ENCODE data around the gene PHTF1. TPM values are rescaled to one million over a fixed set of nuclear protein-coding genes. Genes with fewer than 3 reads are reported as not detected.

Gene PHTF1
- total RNA-seq, 8 experiments from 2014 or later: 15.8 to 41.4 (median 22.8) TPM

DNA sequence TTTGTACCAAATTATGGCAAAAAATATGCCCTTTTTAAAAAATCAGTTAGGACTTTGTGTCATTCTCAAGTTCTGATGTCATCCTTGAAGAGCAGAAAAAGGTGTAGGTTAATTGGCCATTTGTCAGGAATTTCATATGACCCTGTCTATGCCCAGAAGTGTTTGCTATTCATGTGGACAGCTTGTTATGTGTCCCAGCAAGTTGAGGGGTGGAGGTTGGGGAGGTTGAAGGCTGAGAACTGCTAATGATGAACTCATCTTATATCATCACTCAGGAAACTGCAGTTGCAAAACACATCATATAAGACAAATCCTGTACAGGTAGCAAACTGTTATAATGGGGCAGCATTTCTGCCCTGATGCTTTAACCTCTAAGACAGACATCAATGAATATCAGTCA lies 106.5 kb downstream of the PHTF1 start:
- Histone ChIP-seq H3K27ac (no peak overlapping the region), H3K4me3 (no peak overlapping the region), H3K4me1 (replicated peaks in 1 of 2) (peaks cover 0 to 18% of the 10 kb centered on the region in 2 donors)
- ATAC-seq (replicated peaks in 6 of 8): peak in 6 of 8 experiments; percentile 56 to 80 (median 71)
- in situ Hi-C loops (cut with MboI; ENCODE audit: low pct_unique_long_range_greater_than_20kb in 2 of 9, low sequenced_read_pairs in 9 of 9, unreplicated experiment in 9 of 9): loop anchor here in 1 of 9 experiments (25.0 kb wide), 1 partner anchor 515 kb away; no protein-coding TSS in a partner anchor

DNA sequence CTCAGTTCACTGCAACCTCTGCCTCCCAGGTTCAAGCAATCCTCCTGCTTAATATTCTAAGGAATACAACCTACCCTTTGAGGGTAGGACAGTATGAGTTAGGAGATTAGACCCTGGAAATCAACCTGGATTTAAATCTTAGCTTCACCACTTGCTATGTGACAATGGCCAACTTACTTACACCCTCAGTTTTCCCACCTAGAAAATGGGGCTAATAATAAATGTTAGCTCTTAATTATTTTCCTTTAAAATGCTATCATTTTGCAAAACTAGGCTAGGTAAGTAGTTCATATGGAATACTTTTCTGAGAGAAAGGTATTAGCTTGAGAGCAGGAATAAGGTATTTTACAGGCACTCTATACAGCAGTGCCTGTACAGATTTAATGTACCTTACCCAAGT lies 110.8 kb downstream of the PHTF1 start:
- no peak for ATAC-seq (replicated peaks in 6 of 8)
- Histone ChIP-seq H3K27ac (no peak overlapping the region), H3K4me1 (replicated peaks in 1 of 2) (peaks cover 6 to 16% of the 10 kb centered on the region in 2 donors), H3K4me3 (no peak overlapping the region)
- in situ Hi-C loops (cut with MboI; ENCODE audit: low pct_unique_long_range_greater_than_20kb in 2 of 9, low sequenced_read_pairs in 9 of 9, unreplicated experiment in 9 of 9): no loop called here

DNA sequence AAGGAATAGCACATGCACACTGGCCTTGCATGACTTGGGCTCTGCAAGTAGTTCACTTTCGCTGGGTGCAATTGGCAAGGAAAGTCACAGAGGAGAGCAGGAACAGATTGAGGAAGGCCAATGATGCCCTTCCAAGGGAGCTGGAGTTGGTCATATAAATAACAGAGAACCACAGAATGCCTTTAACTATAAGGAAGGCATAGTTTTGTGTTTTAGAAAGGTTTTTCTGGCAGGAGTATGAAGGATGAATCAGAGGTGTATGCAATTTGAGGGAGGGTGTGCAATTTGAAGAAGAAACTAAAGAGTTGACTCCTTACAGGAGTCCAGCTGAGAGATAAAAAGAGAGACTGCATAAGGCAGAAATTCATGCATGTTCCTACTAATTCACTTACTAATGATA lies 112.1 kb downstream of the PHTF1 start:
- Histone ChIP-seq H3K27ac (no peak overlapping the region), H3K4me3 (no peak overlapping the region), H3K4me1 (replicated peaks in 1 of 2) (peaks cover 6 to 10% of the 10 kb centered on the region in 2 donors)
- peak in 2 of 8 experiments; percentile 54 to 89 for ATAC-seq (replicated peaks in 6 of 8)
- in situ Hi-C loops (cut with MboI; ENCODE audit: low pct_unique_long_range_greater_than_20kb in 2 of 9, low sequenced_read_pairs in 9 of 9, unreplicated experiment in 9 of 9): no loop called here
- 75 to 100% (median 86%) methylated on average over 1 of the region's 1 CpG; no CpG with 5 or more reads in 5 of the 10 experiments for WGBS, 10 experiments

Other genes starting within 250 kb of the PHTF1 start
- gene RSBN1, start 53.0 kb upstream of the PHTF1 start, total RNA-seq: 10 to 100 TPM in 6 of 8 experiments, 1 to 10 TPM in 2; 5.1 to 37.1 (median 22.4) TPM
- 1 to 10 TPM in 1 of 8 experiments, under 1 TPM in 4, not detected in 3; 0.11 to 1.0 (median 0.18) TPM for gene PTPN22, start 112.2 kb upstream of the PHTF1 start, total RNA-seq
- gene BCL2L15, start 128.1 kb upstream of the PHTF1 start, total RNA-seq: 1 to 10 TPM in 2 of 8 experiments, under 1 TPM in 6; 0.20 to 3.5 (median 0.61) TPM
- gene AP4B1, start 145.3 kb upstream of the PHTF1 start, total RNA-seq: 10 to 100 TPM; 15.3 to 45.2 (median 24.7) TPM
- 10 to 100 TPM in 1 of 8 experiments, 1 to 10 TPM in 7; 1.6 to 14.2 (median 6.4) TPM for gene DCLRE1B, start 145.8 kb upstream of the PHTF1 start, total RNA-seq
- 10 to 100 TPM; 12.5 to 59.5 (median 30.9) TPM for gene HIPK1, start 169.8 kb upstream of the PHTF1 start, total RNA-seq
- 100 to 1,000 TPM in 1 of 8 experiments, 10 to 100 TPM in 1, 1 to 10 TPM in 4, under 1 TPM in 2; 0.27 to 172 (median 3.8) TPM for gene OLFML3, start 220.0 kb upstream of the PHTF1 start, total RNA-seq